G401 (cell line): ENCODE results near the gene ITSN2. TPM values are rescaled to one million over a fixed set of nuclear protein-coding genes. Genes with fewer than 3 reads are reported as not detected.
"Not testable (repeated sequence)": the region's sequence is repeated elsewhere in the genome, so short reads cannot be mapped to it uniquely, and the experiment has no call there.

Source experiments
- DNase-seq: peaks from one replicate; pipeline ENCODE4 v3.0.0-alpha.2; 2015; ENCODE audit warnings: low spot score
- in situ Hi-C: cut with HindIII; loops from 2 replicates; pipeline ENCODE4 v1.10.0; 2016; ENCODE audit warnings: low sequenced_read_pairs, mixed read lengths
- total RNA-seq: library from RNA; depleted of rRNA; stranded (reverse); fragments of >200 nt; shearing (Covaris generic); gene quantifications from 2 replicates; pipeline ENCODE4 v1.2.3, GENCODE V29; 2014

Gene ITSN2
- total RNA-seq, 1 experiment from 2014 or later = 10.3 TPM

- in situ Hi-C loops = no loop called here
Measured at GRCh38 chr2:24204505-24204904, 155.8 kb downstream of the ITSN2 start.

GRCh38 chr2:24203787-24204150 lies 156.6 kb downstream of the ITSN2 start:
- in situ Hi-C loops = no loop called here
- DNase-seq = no peak

More at GRCh38 chr2:24204505-24204904, 155.8 kb downstream of the ITSN2 start:
- DNase-seq = no peak

GRCh38 chr2:24203029-24203786 lies 157.1 kb downstream of the ITSN2 start:
- in situ Hi-C loops = no loop called here
- no peak for DNase-seq

GRCh38 chr2:24200799-24201198 lies 159.5 kb downstream of the ITSN2 start:
- no peak for DNase-seq
- in situ Hi-C loops = no loop called here

GRCh38 chr2:24199968-24200590 lies 160.3 kb downstream of the ITSN2 start:
- DNase-seq = peak; percentile 11
- in situ Hi-C loops = no loop called here

GRCh38 chr2:24197213-24197612 lies 163.1 kb downstream of the ITSN2 start:
- in situ Hi-C loops = not testable (repeated sequence)

GRCh38 chr2:24191848-24192247 lies 168.5 kb downstream of the ITSN2 start:
- DNase-seq = no peak
- in situ Hi-C loops = no loop called here

More at GRCh38 chr2:24197213-24197612, 163.1 kb downstream of the ITSN2 start:
- not testable (repeated sequence) for DNase-seq

GRCh38 chr2:24191156-24191555 lies 169.2 kb downstream of the ITSN2 start:
- DNase-seq = no peak

GRCh38 chr2:24190503-24190902 lies 169.8 kb downstream of the ITSN2 start:
- no peak for DNase-seq
- in situ Hi-C loops = no loop called here

More at GRCh38 chr2:24191156-24191555, 169.2 kb downstream of the ITSN2 start:
- in situ Hi-C loops = no loop called here

- in situ Hi-C loops = no loop called here
- DNase-seq = no peak
Measured at GRCh38 chr2:24189551-24189950, 170.8 kb downstream of the ITSN2 start.

- in situ Hi-C loops = no loop called here
Measured at GRCh38 chr2:24183366-24184069, 176.8 kb downstream of the ITSN2 start.

GRCh38 chr2:24182507-24182906 lies 177.8 kb downstream of the ITSN2 start:
- in situ Hi-C loops = no loop called here
- DNase-seq = no peak

More at GRCh38 chr2:24183366-24184069, 176.8 kb downstream of the ITSN2 start:
- no peak for DNase-seq

- DNase-seq = no peak
- in situ Hi-C loops = no loop called here
Measured at GRCh38 chr2:24181849-24182248, 178.5 kb downstream of the ITSN2 start.

GRCh38 chr2:24179683-24180082 lies 180.7 kb downstream of the ITSN2 start:
- in situ Hi-C loops = no loop called here
- no peak for DNase-seq

- DNase-seq = no peak
- in situ Hi-C loops = no loop called here
Measured at GRCh38 chr2:24176326-24176725, 184.0 kb downstream of the ITSN2 start.

GRCh38 chr2:24175631-24176187 lies 184.6 kb downstream of the ITSN2 start:
- in situ Hi-C loops = no loop called here
- no peak for DNase-seq

GRCh38 chr2:24174851-24175277 lies 185.5 kb downstream of the ITSN2 start, which contains the start of gene FAM228A:
FAM228A (plus strand) TSS chr2:24175053; CDS start chr2:24175481, 428 bp downstream.
- DNase-seq = no peak
- in situ Hi-C loops = no loop called here

GRCh38 chr2:24169023-24169422 lies 191.3 kb downstream of the ITSN2 start:
- in situ Hi-C loops = no loop called here
- no peak for DNase-seq

- no peak for DNase-seq
- in situ Hi-C loops = no loop called here
Measured at GRCh38 chr2:24164416-24164973, 195.8 kb downstream of the ITSN2 start.
